ENCODE measurements around the gene VPS50.

DNA sequence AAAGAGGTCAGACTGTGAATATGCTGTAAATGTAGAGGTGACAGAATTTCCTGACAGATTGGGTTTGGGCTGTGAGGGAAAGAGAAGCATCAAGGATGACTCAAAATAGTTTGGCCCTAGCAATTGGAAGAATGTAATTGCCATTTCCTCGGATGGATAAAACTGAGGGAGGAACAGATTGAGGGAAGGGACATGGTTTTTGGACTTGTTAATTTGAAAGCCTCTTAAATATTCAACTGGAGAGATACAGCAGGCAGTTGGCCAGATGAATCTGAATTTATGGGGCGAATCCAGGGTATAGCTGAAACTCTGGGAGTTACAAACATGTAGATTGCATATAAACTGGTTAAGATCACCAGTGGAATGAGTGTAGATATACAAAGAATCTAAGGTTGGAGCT, 3.4 kb downstream of the VPS50 start:
- TF ChIP-seq, protein P1, sequence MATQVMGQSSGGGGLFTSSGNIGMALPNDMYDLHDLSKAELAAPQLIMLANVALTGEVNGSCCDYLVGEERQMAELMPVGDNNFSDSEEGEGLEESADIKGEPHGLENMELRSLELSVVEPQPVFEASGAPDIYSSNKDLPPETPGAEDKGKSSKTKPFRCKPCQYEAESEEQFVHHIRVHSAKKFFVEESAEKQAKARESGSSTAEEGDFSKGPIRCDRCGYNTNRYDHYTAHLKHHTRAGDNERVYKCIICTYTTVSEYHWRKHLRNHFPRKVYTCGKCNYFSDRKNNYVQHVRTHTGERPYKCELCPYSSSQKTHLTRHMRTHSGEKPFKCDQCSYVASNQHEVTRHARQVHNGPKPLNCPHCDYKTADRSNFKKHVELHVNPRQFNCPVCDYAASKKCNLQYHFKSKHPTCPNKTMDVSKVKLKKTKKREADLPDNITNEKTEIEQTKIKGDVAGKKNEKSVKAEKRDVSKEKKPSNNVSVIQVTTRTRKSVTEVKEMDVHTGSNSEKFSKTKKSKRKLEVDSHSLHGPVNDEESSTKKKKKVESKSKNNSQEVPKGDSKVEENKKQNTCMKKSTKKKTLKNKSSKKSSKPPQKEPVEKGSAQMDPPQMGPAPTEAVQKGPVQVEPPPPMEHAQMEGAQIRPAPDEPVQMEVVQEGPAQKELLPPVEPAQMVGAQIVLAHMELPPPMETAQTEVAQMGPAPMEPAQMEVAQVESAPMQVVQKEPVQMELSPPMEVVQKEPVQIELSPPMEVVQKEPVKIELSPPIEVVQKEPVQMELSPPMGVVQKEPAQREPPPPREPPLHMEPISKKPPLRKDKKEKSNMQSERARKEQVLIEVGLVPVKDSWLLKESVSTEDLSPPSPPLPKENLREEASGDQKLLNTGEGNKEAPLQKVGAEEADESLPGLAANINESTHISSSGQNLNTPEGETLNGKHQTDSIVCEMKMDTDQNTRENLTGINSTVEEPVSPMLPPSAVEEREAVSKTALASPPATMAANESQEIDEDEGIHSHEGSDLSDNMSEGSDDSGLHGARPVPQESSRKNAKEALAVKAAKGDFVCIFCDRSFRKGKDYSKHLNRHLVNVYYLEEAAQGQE (IDR thresholded peaks at IDR 0.05), result no peak
- no peak for TF ChIP-seq SP1 (IDR thresholded peaks at IDR 0.05)
- no peak for TF ChIP-seq YY1 (IDR thresholded peaks at IDR 0.05)
- TF ChIP-seq, protein P2, sequence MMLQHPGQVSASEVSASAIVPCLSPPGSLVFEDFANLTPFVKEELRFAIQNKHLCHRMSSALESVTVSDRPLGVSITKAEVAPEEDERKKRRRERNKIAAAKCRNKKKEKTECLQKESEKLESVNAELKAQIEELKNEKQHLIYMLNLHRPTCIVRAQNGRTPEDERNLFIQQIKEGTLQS (IDR thresholded peaks at IDR 0.05), result no peak
- TF ChIP-seq, protein P3, sequence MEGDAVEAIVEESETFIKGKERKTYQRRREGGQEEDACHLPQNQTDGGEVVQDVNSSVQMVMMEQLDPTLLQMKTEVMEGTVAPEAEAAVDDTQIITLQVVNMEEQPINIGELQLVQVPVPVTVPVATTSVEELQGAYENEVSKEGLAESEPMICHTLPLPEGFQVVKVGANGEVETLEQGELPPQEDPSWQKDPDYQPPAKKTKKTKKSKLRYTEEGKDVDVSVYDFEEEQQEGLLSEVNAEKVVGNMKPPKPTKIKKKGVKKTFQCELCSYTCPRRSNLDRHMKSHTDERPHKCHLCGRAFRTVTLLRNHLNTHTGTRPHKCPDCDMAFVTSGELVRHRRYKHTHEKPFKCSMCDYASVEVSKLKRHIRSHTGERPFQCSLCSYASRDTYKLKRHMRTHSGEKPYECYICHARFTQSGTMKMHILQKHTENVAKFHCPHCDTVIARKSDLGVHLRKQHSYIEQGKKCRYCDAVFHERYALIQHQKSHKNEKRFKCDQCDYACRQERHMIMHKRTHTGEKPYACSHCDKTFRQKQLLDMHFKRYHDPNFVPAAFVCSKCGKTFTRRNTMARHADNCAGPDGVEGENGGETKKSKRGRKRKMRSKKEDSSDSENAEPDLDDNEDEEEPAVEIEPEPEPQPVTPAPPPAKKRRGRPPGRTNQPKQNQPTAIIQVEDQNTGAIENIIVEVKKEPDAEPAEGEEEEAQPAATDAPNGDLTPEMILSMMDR (IDR thresholded peaks at IDR 0.05; ENCODE audit: low read depth, low read length, missing input control), result no peak
- no peak for TF ChIP-seq HNF4A (conservative IDR thresholded peaks at IDR 0.05)
- TF ChIP-seq JUND (IDR thresholded peaks at IDR 0.05), result no peak
- TF ChIP-seq, protein P4, sequence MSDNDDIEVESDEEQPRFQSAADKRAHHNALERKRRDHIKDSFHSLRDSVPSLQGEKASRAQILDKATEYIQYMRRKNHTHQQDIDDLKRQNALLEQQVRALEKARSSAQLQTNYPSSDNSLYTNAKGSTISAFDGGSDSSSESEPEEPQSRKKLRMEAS (IDR thresholded peaks at IDR 0.05), result no peak
- no peak for TF ChIP-seq NR2F2 (IDR thresholded peaks at IDR 0.05)
- no peak for TF ChIP-seq RAD21 (IDR thresholded peaks at IDR 0.05)
- no peak for TF ChIP-seq EGR1 (IDR thresholded peaks at IDR 0.05; ENCODE audit: low read depth in 2 of 2)
- TF ChIP-seq TAF1 (conservative IDR thresholded peaks at IDR 0.05), result no peak

All from liver (tissue), 3 donors.